DMS114 treated with DMSO at 0.1 percent for 48 hours (cell line): ENCODE data around the gene DOLPP1.

Experiments used
- DNase-seq: peaks from one replicate; lab custom pipeline; 2025; ENCODE audit not compliant: unreplicated experiment; lab: John Stamatoyannopoulos, UW

The DOLPP1 gene

GRCh38 chr9:129063061-129063460 is 17.9 kb upstream of the DOLPP1 start:
- DNase-seq = no peak

GRCh38 chr9:129064499-129064908 is 16.4 kb upstream of the DOLPP1 start:
- no peak for DNase-seq

DNA sequence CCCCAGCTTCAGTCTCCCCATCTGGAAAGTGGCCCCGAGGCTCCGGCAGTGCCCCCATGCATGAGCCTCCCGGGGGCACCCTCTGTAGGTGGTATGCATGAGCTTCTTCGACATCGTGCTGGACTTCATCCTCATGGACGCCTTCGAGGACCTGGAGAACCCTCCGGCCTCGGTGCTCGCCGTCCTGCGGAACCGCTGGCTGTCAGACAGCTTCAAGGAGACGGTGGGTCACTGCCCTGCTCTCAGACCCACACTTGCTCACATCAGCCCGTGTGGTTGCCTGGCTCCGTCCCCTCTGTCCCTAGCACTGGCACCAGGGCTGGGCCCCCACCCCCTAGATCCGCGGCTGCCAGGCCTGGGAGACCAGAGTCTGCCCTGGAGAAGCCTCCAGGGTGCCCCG is 12.8 kb upstream of the DOLPP1 start:
- DNase-seq = no peak

DNA sequence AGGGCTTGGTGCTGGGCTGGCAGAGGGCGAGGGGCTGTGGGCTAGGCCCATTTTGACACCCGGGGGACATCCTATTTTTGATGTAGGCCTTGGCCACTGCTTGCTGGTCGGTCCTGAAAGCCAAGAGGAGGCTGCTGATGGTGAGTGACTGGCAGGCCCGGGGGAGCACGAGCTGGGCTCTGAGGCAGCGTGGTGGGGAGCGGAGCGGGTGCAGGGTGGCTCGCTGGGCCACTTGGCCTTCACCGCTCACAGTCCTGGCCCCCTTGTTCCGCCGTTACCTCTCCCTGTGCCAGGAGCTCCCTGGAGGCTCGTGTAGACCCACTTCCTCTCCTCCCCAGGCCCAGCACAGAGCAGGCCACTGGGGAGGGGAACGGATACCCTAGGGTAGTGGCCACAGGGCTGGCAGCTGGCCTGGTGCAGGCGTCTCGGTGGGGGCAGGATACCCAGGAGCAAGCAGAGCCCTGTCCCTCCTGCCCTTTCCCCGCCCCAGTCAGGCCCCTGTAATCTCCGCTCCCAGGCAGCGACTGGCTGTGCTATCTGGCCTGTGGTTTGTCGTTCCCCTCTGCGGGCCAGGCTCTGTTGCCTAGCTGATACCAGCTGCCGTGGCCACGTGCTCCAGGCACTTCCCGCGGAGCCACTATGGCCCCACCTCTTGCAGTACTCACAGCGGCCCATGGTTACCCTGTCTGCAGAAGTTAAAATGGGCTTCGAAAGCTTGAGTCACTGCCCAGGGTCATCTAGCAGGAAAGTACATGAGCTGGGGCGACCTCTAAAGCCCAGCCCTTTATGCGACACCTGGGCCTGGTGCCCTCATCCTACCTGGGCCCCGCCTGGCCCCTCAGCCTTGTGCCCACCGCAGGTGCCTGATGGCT is 11.7 kb upstream of the DOLPP1 start:
- no peak for DNase-seq

DNA sequence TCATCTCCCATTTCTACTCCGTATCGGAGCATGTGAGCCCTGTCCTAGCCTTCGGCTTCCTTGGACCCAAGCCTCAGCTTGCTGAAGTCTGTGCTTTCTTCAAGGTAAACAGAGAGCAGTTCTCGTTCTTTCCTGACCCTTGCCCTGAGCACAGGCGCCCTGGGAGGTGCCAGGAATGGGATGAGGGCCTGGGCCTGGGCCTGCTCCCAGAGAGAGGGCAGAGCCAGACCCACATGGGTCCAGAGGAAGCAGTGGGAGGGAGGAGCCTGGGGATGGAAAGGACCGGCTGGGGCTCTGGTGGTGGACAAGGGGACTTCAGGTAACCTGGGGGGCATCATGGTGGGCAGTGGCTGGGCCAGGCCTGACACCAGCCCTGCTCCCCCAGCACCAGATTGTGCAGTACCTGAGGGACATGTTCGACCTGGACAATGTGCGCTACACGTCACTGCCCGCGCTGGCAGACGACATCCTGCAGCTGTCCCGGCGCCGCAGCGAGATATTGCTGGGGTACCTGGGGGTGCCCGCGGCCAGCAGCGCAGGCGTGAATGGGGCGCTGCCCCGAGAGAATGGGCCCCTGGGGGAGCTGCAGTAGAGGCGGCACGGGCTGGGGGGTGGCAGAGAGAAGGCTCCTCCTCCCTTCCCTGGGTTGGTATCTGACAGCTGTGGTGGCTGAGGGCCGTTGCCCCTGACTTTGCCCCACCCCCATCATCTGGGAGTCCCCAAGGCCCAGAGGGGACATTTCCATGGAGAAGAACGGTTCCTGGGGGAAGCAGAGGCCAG is 10.9 kb upstream of the DOLPP1 start:
- DNase-seq = no peak

DNA sequence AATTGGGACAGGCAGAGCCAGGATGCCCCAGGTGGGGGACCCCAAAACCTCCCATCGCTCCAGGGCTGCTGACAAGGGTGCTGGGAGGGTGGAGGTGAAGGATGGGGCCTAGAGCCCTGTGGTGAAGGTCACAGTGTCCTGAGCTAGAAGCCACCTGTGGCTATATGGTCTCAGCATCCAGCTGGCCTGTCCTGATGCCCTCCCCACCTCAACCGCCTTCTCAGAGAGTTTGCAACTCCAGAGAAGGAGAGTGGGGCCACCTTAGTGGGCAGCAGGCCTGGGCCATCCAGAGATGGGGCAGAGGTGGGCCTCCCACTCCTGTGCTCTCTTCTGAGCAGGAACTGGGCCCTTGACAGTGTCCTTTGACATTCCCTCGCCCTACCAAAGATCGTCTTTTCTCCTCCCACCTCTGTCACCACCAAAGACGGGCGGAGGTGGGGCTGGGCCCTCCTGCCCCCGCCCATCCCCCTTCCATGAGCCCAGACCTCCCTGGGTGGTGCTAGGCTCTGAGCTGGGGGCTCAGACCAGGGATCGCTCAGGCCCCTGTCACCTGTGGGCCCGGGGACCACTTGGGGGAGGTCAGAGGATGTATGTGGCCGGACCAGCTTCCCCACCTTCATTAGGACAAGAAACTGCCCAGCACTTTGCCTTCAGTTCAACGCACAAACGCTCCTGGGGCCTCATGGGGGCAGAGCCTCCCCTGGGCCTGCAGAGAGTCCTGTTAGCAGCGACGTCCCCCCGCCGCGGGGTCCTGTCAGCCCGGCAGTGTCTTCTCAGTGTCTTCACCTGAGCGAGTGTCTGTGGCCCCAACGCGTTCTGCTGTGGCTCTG is 10.0 kb upstream of the DOLPP1 start:
- DNase-seq = no peak

DNA sequence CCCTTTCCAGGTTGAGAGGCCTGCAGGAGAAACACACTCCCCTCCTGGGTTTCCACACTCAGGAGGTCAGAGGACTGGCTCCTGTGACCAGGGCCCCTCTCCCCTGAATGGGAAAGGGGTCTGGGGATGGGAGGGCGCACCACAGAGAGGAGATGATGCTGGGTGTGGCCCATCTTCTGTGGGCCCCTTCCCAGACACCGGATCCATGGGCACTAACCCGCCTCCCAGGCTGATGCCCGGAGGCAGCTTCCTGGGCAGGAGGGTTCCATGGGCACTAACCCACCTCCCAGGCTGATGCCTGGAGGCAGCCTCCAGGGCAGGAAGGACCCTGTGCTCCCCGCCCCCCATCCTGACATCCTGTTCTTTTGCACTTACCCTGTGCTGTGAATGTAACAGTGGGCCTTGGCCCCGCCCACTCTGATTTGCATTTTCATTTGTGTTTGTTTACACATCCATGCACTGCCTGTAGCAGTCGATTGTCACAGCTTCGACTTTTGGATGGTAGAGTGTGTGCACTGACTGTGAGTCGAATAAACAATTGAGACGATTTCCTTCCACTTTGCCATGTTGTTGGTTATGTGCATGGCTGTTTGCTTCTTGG is 9.3 kb upstream of the DOLPP1 start:
- DNase-seq = no peak

DNA sequence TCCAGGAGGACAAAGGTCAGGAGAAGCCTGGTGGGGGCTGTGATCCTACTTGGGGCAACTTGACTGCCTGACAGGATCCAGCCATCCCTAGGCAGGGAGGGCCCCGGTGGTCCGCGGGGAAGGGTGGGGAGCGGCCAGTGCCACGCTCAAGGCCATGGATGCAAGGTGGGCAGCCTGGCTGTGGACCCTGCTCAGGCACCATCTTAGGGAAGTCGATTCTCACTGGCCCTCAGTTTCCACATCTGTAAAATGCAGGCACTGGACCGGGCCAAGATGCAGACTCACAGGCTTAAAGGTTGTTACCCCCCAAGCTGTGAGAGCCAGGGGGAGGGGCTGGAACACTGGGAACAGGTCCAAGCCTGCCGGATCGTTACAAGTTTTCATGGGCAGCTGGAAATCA is 8.7 kb upstream of the DOLPP1 start:
- DNase-seq = no peak

- DNase-seq = no peak
Observed at GRCh38 chr9:129073404-129073803, 7.5 kb upstream of the DOLPP1 start.

DNA sequence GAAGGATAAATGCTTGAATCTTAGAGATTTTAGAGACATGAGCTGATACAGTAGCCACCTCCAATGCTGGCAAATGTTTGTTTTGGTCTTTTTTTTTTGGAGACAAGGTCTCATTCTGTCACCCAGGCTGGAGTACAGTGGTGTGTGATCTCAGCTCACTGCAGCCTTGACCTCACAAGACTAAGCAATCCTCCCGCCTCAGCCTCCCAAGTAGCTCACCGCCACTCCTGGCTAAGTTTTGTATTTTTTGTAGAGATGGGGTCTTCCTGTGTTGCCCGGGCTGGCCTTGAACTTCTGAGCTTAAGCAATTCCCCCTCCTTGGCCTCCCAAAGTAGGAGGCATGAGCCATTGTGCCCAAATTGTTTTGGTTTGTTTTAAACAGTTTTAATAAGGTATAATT is 6.8 kb upstream of the DOLPP1 start:
- DNase-seq = no peak

DNA sequence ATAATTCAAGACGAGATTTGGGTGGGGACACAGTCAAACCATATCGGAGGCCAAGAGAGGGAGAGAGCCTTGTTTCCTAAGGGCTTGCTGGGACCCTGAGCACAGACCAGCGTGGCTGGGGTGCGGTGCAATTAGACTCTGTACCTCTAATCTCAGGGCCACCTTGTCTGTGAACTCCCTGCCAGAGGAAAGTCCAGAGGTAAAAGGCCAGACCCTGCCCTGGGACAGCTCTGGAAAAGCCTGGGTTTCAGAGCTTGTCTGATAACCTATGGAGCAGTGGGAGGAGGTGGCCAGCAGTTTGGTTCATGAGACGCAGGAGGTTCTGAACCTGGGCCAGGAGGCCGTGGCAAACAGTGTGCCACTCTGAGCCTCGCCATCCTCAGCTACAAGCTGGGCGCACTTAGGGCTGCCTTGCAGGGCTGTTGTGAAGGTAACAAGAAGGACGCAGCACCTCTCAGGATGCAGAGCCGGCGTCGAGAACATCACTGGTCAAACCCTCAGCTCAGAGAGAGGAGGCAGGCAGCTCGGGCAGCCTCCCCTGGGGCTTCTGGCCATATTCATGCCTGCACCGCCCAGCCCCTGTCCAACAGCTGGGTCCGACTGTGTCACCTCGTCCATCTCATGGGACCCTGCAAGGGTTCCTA is 4.8 kb upstream of the DOLPP1 start:
- DNase-seq = no peak

GRCh38 chr9:129076640-129077037 is 4.3 kb upstream of the DOLPP1 start:
- DNase-seq = no peak

- no peak for DNase-seq
Observed at GRCh38 chr9:129077236-129077635, 3.7 kb upstream of the DOLPP1 start.

- DNase-seq = no peak
Observed at GRCh38 chr9:129078691-129079503, 2.0 kb upstream of the DOLPP1 start.

GRCh38 chr9:129079829-129080228 is 1.1 kb upstream of the DOLPP1 start:
- DNase-seq = no peak

DNA sequence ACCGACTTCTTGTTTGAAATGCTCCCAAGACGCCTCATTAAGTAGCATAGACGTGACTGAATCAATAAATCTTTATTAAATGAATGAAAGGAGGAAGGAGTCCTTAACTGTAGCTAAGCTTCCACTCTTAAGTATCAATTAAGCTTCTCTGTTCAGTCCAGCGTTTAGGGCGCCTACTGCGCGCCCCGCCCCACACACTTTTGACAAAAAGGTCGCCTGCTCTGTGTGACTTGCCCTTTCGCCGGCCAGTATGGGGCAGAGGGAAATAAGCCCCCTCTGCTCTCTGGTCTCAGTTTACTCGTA is 662 bp upstream of the DOLPP1 start:
- DNase-seq = no peak

DNA sequence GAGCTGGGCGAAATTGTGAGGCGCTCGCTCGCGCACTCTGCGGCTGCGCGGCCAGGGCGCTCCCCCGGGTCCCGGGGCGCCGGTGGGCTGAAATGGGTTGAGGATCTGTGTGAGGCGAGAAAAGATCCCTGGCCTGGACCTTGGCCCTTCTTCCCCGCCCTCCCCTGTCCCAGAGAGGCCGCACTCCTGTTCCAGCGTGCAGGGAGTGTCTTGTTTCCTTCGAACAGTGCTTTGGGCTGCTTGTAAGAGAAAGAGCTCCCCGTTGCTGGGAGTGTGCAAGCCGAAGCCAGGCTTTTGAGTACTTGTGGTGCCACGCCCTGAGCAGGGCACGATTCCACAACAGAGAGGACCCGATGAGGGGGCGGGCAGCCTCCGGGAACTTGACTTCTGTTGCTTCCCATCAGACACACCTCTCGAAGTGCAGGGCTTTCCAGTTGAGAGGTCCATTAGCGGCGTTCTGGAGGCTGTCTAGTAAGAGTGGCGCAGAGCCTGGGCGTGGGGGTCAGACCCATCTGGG is 535 bp downstream of the DOLPP1 start:
- no peak for DNase-seq

DNA sequence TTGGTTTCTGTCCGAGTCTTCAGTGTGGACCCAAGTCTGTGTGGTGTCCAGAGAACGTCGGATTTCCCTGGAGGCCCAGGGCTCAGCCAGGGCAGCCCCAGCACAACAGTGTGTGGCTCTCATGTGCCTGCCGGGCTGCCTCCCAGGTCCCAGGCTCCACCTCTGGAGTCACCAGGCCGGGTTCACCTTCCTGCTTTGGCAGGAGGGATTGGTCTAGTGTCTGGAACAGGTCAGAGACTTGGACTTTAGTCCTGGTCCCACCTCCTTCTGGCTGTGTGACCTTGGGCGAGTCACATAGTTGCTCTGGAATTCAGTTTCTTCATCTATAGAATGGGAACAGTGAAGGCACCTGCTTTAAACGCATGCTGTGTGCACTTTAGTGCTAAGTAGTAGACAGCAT is 3.2 kb downstream of the DOLPP1 start:
- no peak for DNase-seq

GRCh38 chr9:129089246-129089645 is 8.3 kb downstream of the DOLPP1 start:
- DNase-seq = no peak
